DND-41 (cell line): ENCODE results near the gene OTUD4.

Experiments used
- EZH2 ChIP-seq: IDR thresholded peaks from 3 replicates; pipeline ENCODE4 v1.6.1; 2012; ENCODE audit warnings: borderline replicate concordance, low read depth, mild to moderate bottlenecking, moderate library complexity, low read length, inconsistent platforms; ENCODE audit not compliant: severe bottlenecking
- TF ChIP-seq, protein P1 (sequence below): IDR thresholded peaks from 2 replicates; pipeline ENCODE4 v1.5.1; 2012; ENCODE audit warnings: borderline replicate concordance, low read length, moderate library complexity, mild to moderate bottlenecking; ENCODE audit not compliant: poor library complexity, severe bottlenecking; ENCODE audit errors: extremely low read depth

DNA sequence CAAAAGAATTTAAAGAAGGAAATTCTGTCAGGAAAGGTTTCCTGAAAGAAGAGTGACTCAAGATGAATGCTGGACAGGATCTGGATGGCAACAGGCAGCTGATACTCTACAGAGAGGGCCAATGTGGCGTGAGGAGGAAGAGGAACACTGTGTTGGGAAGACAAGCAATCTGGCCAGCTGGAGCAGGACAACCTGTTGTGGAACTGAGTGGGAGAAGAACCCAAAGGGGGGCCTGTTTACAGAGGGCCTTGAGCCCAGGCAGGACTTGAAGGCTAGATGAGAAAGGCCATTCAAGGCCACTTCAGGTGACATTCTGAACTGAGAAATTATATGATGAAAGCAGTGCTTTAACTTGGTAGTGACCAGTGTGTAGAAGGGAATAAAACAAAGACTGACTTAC is 8.5 kb downstream of the OTUD4 start:
- TF ChIP-seq, protein P1, sequence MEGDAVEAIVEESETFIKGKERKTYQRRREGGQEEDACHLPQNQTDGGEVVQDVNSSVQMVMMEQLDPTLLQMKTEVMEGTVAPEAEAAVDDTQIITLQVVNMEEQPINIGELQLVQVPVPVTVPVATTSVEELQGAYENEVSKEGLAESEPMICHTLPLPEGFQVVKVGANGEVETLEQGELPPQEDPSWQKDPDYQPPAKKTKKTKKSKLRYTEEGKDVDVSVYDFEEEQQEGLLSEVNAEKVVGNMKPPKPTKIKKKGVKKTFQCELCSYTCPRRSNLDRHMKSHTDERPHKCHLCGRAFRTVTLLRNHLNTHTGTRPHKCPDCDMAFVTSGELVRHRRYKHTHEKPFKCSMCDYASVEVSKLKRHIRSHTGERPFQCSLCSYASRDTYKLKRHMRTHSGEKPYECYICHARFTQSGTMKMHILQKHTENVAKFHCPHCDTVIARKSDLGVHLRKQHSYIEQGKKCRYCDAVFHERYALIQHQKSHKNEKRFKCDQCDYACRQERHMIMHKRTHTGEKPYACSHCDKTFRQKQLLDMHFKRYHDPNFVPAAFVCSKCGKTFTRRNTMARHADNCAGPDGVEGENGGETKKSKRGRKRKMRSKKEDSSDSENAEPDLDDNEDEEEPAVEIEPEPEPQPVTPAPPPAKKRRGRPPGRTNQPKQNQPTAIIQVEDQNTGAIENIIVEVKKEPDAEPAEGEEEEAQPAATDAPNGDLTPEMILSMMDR: no peak
- TF ChIP-seq EZH2: no peak
